ENCODE data around the gene CAMTA1.

CAMTA1 gene

DNA sequence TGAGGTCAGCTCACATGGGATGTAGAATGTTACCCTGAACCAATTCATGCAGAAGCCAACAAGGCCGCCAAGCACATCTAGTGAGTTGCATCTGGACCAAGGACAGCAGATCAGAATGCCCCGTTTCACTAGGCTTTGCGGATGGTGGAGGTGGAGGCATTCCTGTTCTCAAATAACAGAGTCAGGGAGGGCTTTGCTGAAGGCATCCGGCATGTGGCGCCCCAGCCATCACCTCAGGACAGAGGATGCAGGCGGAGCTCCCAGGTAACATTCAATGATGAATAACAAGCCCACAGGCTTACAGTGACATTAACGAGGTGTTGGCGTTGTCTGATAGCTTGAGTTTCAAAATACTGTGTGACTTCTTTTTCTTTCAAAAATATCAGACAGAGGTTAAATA, 476.2 kb downstream of the CAMTA1 start:
- TF ChIP-seq, protein P1, sequence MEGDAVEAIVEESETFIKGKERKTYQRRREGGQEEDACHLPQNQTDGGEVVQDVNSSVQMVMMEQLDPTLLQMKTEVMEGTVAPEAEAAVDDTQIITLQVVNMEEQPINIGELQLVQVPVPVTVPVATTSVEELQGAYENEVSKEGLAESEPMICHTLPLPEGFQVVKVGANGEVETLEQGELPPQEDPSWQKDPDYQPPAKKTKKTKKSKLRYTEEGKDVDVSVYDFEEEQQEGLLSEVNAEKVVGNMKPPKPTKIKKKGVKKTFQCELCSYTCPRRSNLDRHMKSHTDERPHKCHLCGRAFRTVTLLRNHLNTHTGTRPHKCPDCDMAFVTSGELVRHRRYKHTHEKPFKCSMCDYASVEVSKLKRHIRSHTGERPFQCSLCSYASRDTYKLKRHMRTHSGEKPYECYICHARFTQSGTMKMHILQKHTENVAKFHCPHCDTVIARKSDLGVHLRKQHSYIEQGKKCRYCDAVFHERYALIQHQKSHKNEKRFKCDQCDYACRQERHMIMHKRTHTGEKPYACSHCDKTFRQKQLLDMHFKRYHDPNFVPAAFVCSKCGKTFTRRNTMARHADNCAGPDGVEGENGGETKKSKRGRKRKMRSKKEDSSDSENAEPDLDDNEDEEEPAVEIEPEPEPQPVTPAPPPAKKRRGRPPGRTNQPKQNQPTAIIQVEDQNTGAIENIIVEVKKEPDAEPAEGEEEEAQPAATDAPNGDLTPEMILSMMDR (conservative IDR thresholded peaks at IDR 0.05; ENCODE audit: low read depth, low read length) = no peak
- DNase-seq (ENCODE audit: low read depth) = no peak
- no peak overlapping the region for H3K4me3 ChIP-seq (ENCODE audit: low read length)

DNA sequence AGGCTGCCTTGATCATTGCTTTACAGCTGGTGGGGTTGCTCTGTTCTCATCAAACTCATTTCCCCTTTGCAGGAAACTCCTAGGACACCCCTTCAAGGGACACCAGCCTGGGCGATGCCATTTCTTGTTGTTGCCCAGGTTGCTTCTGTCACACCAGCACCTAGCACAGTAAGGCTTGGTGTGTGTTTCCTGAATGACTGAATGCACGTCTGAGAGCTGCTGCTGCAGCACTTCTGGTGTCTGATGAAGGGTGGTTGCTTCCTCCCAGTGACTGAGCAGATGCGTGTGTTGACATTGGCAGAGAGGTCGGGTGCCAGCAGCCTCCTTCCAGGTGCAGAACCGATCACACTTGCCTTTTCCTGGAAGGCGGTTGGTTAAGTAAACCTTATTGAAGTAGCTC, 477.4 kb downstream of the CAMTA1 start:
- TF ChIP-seq, protein P1 (conservative IDR thresholded peaks at IDR 0.05; ENCODE audit: low read depth, low read length) = no peak
- H3K4me3 ChIP-seq (ENCODE audit: low read length) = no peak overlapping the region
- DNase-seq (ENCODE audit: low read depth) = no peak

DNA sequence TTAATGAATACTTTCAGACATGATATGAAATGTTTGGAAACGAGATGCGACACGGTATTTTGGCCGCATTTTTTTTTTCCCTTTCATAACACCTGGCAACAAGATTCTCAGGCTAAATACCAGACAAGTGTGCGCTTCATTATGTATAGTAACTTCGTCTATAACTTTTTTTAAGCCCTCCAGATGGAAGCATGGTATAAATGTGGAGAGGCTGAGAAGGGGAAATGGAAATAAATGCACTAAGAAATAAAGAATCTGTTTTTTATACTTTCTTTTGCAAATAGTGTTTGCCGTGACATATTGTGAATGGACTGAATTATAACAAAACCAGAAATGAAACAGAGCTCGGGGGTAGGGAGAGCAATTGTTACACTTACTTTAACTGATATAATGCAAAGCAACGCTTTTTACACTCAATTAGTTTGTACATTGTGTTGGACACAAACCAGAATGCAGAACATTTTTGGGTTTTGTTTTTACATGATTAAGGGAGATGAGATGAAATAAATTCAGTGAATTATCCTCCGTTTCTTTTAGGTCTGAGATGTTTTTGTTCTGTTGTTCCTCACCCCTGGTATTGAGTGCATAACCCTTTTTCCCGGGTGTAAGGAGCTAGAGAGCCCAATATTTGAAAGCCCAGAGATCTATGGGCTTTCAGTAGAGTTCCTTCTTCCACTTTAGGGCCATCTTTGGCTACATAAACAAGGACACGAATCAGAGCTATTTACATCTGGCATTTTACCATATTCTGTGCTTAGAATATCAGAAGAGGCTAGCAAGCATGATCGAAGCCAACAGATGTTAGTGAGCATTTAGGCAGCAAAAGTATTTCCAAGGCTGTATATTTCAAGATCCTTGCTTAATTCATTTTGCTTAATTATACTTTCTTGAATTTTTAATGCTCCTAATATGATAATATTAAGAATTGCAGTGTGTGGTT, 478.0 kb downstream of the CAMTA1 start:
- TF ChIP-seq, protein P1 (conservative IDR thresholded peaks at IDR 0.05; ENCODE audit: low read depth, low read length) = no peak
- DNase-seq (ENCODE audit: low read depth) = no peak
- no peak overlapping the region for H3K4me3 ChIP-seq (ENCODE audit: low read length)

DNA sequence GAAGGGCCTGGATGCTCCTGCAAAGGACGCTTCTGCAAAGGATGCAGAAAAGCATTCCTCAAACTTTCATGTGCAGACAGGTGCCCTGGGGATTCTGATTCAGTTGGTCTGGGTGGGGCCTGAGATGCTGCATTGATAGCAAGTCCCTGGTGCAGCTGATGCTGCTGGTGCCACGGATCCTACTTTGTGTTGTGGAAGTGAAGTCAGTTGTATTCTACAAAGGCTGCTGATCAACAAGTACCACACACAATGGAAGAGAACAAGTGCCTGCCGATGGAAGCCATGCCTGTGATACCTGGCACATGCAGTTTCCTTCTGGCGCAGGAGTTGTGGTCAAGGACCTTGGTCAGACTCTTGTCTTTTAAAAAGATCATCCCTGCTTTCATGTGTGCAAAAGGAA, 478.8 kb downstream of the CAMTA1 start:
- TF ChIP-seq, protein P1 (conservative IDR thresholded peaks at IDR 0.05; ENCODE audit: low read depth, low read length) = no peak
- no peak overlapping the region for H3K4me3 ChIP-seq (ENCODE audit: low read length)
- DNase-seq (ENCODE audit: low read depth) = no peak

DNA sequence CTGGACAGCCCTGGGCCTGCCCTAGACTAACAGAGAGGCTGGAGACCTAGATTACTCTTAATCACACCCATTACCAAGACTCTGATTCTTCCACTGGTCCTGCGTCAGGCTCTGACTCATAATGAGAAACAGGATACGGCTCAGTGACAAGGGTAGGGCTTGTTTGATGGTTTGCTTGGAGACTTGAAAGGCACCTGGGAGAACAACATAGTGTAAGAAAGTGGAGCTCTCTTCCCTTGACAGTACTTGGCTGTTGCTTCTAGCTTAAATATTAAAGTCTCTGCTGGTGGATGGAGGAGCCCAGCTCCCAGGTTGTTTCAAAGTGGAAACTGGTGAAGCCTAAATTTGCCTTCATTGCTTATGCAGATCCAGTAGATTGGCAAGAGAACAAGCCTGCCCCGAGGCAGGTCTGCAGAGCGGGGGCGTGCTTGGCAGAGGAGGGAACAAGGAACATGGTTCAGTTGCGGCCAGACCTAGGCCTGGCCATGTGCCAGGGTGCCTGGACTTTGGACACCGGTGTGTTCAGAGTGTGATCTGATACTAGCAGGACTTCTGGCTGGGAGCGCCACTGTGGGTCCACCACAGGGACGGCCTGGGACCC, 480.6 kb downstream of the CAMTA1 start:
- no peak overlapping the region for H3K4me3 ChIP-seq (ENCODE audit: low read length)
- peak; percentile 84 for DNase-seq (ENCODE audit: low read depth)
- TF ChIP-seq, protein P1 (conservative IDR thresholded peaks at IDR 0.05; ENCODE audit: low read depth, low read length) = no peak

DNA sequence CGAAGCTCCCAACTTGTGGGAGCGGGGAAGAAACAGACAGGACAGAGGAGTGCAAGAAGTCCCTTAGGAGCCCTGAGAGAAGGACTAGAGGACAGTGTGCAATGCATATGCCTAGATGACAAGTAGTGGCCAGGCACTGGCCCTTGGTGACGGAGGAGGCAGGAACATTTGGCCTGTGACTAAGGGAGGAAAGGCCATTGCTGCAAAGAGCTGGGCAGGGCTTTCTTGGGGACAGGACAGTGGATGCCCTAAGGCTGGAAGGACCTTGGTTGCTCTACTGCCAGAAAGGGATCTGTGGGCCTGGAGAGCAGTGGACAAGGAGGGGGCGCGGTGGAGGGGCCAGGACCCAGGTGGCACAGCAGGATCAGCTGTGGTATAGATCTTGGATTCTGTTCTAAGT, 481.3 kb downstream of the CAMTA1 start:
- no peak for DNase-seq (ENCODE audit: low read depth)

More for the DNA sequence above, 481.3 kb downstream of the CAMTA1 start:
- TF ChIP-seq, protein P1 (conservative IDR thresholded peaks at IDR 0.05; ENCODE audit: low read depth, low read length) = no peak
- H3K4me3 ChIP-seq (ENCODE audit: low read length) = no peak overlapping the region

Measured in retinal pigment epithelial cell (primary cell).